Measurements from ENCODE around the gene SLC39A10. TPM values are rescaled to one million over a fixed set of nuclear protein-coding genes. Genes with fewer than 3 reads are reported as not detected.

Gene SLC39A10
- total and polyA plus RNA-seq, 2 donors (not counting 1 experiment from before 2014, with no cell fraction given): 18.6 to 99.3 TPM

- H3K27me3 Mint-ChIP-seq: no peaks in the 10 kb centered on the region
- CTCF ChIA-PET: interaction anchor here (1.1 to 2.1 kb wide), 2 partner anchors 26 to 58 kb away, joined by 3 to 9 read pairs; no protein-coding TSS in a partner anchor
- no peak for DNase-seq
- Histone ChIP-seq H3K4me1 (ENCODE audit: control insufficient read depth in 2 of 2, insufficient read depth in 2 of 2, low read length in 2 of 2) (peaks cover 13 to 20% of the 10 kb centered on the region in 2 donors), H3K27ac (ENCODE audit: low read length in 2 of 2) (peak overlapping the region; percentile 57 to 77), H2AFZ (ENCODE audit: insufficient read depth, low read depth, low read length, poor library complexity, severe bottlenecking) (peak overlapping the region; percentile 75), H3K36me3 (replicated peaks in 1 of 2; ENCODE audit: control extremely low read depth in 1 of 2, control insufficient read depth in 1 of 2, extremely low read depth in 1 of 2, insufficient read depth in 2 of 2, low read length in 1 of 2) (no peaks in the 10 kb centered on the region), H3K9me3 (ENCODE audit: control extremely low read depth in 1 of 3, control insufficient read depth in 2 of 3, insufficient read depth in 1 of 3, low read length in 2 of 3) (peaks cover 0 to 6% (median 4%) of the 10 kb centered on the region in 3 donors), H3K4me2 (replicated peaks; ENCODE audit: low read depth, low read length, poor library complexity, severe bottlenecking) (peak overlapping the region; percentile 51), H3K9ac (ENCODE audit: low read length) (no peak overlapping the region), H3K79me2 (ENCODE audit: control insufficient read depth, insufficient read depth, low read length) (no peaks in the 10 kb centered on the region), H4K20me1 (ENCODE audit: control insufficient read depth, insufficient read depth, low read length, poor library complexity, severe bottlenecking) (no peaks in the 10 kb centered on the region), H3K27me3 (replicated peaks in 1 of 4; ENCODE audit: control extremely low read depth in 1 of 4, control insufficient read depth in 3 of 4, insufficient read depth in 4 of 4, low read length in 3 of 4) (no peaks in the 10 kb centered on the region), H3K4me3 (ENCODE audit: control extremely low read depth in 1 of 5, extremely low read depth in 1 of 5, insufficient read depth in 1 of 5, low read depth in 2 of 5, low read length in 4 of 5) (no peak overlapping the region)
- peak overlapping the region; percentile 82 for H3K27ac Mint-ChIP-seq
- TF ChIP-seq CTCF (IDR thresholded peaks at IDR 0.05) (no peak), EZH2 (IDR thresholded peaks at IDR 0.05; ENCODE audit: borderline replicate concordance, insufficient read depth, low read depth, low read length, poor library complexity, severe bottlenecking) (no peak)
- H3K4me1 Mint-ChIP-seq: peaks cover 19% of the 10 kb centered on the region
- no peaks in the 10 kb centered on the region for H3K9me3 Mint-ChIP-seq (ENCODE audit: insufficient read depth)
- WGBS (ENCODE audit: insufficient coverage): no CpG with 5 or more reads among the region's 4 CpGs
- ATAC-seq (ENCODE audit: low read depth): no peak
- POLR2A ChIA-PET: interaction anchor here (3.5 kb wide), 1 partner anchor 24 kb away, joined by 11 read pairs; the partner anchor contains the start of gene SLC39A10
- H3K4me3 Mint-ChIP-seq: no peak overlapping the region
- intact Hi-C loops (cut with micrococcal nuclease): loop anchor here (2.0 kb wide), 1 partner anchor 17 kb away; no protein-coding TSS in a partner anchor
Measured at GRCh38 chr2:195633573-195633870, 23.5 kb upstream of the SLC39A10 start.

- Histone ChIP-seq H3K27ac (ENCODE audit: low read length in 2 of 2) (no peak overlapping the region), H3K36me3 (replicated peaks in 1 of 2; ENCODE audit: control extremely low read depth in 1 of 2, control insufficient read depth in 1 of 2, extremely low read depth in 1 of 2, insufficient read depth in 2 of 2, low read length in 1 of 2) (no peaks in the 10 kb centered on the region), H3K27me3 (replicated peaks in 1 of 4; ENCODE audit: control extremely low read depth in 1 of 4, control insufficient read depth in 3 of 4, insufficient read depth in 4 of 4, low read length in 3 of 4) (no peaks in the 10 kb centered on the region), H4K20me1 (ENCODE audit: control insufficient read depth, insufficient read depth, low read length, poor library complexity, severe bottlenecking) (no peaks in the 10 kb centered on the region), H3K9ac (ENCODE audit: low read length) (no peak overlapping the region), H3K4me1 (ENCODE audit: control insufficient read depth in 2 of 2, insufficient read depth in 2 of 2, low read length in 2 of 2) (peaks cover 13 to 20% of the 10 kb centered on the region in 2 donors), H2AFZ (ENCODE audit: insufficient read depth, low read depth, low read length, poor library complexity, severe bottlenecking) (no peak overlapping the region), H3K79me2 (ENCODE audit: control insufficient read depth, insufficient read depth, low read length) (no peaks in the 10 kb centered on the region), H3K4me2 (replicated peaks; ENCODE audit: low read depth, low read length, poor library complexity, severe bottlenecking) (no peak overlapping the region), H3K9me3 (ENCODE audit: control extremely low read depth in 1 of 3, control insufficient read depth in 2 of 3, insufficient read depth in 1 of 3, low read length in 2 of 3) (peaks cover 0 to 6% (median 4%) of the 10 kb centered on the region in 3 donors), H3K4me3 (ENCODE audit: control extremely low read depth in 1 of 5, extremely low read depth in 1 of 5, insufficient read depth in 1 of 5, low read depth in 2 of 5, low read length in 4 of 5) (no peak overlapping the region)
- Mint-ChIP-seq H3K9me3 (ENCODE audit: insufficient read depth) (no peaks in the 10 kb centered on the region), H3K27me3 (no peaks in the 10 kb centered on the region), H3K4me1 (peaks cover 19% of the 10 kb centered on the region), H3K27ac (no peak overlapping the region), H3K4me3 (no peak overlapping the region)
- no CpG with 5 or more reads among the region's 3 CpGs for WGBS (ENCODE audit: insufficient coverage)
- ATAC-seq (ENCODE audit: low read depth): no peak
- no peak for DNase-seq
- intact Hi-C loops (cut with micrococcal nuclease): loop anchor here (2.0 kb wide), 1 partner anchor 17 kb away; no protein-coding TSS in a partner anchor
- no peak for TF ChIP-seq EZH2 (IDR thresholded peaks at IDR 0.05; ENCODE audit: borderline replicate concordance, insufficient read depth, low read depth, low read length, poor library complexity, severe bottlenecking)
- no peak for TF ChIP-seq CTCF (IDR thresholded peaks at IDR 0.05)
- CTCF ChIA-PET: interaction anchor here (1.1 kb wide), 2 partner anchors 27 to 135 kb away, joined by 3 read pairs; no protein-coding TSS in a partner anchor
- POLR2A ChIA-PET: interaction anchor here (3.5 kb wide), 1 partner anchor 23 kb away, joined by 11 read pairs; the partner anchor contains the start of gene SLC39A10
Measured at GRCh38 chr2:195633974-195634373, 23.1 kb upstream of the SLC39A10 start.
